Esophagus squamous epithelium (tissue), 5 donors: ENCODE measurements around the gene NELL1. TPM values are rescaled to one million over a fixed set of nuclear protein-coding genes. Genes with fewer than 3 reads are reported as not detected.

Experiments used
- DNase-seq: peaks from one replicate; lab custom pipeline; 2025; lab: John Stamatoyannopoulos, UW
- H3K27ac ChIP-seq, 4 donors: fragments of 200-600 bp; sonication (generic); one replicate each; pipeline ENCODE4 v1.5.1; 2016 to 2019; ENCODE audit warnings: mild to moderate bottlenecking in 1 of 4
- H3K27me3 ChIP-seq, 4 donors: fragments of 200-600 bp; sonication (generic); 1 replicate in 3 of 4; 2 replicates in 1 of 4; pipeline versions ENCODE4 v1.5.1 to v1.6.0; 2017 to 2021; ENCODE audit warnings: antibody characterized with exemption in 1 of 4
- H3K36me3 ChIP-seq, 3 donors: fragments of 200-600 bp; sonication (generic); one replicate each; pipeline ENCODE4 v1.5.1; 2016 to 2019
- H3K4me1 ChIP-seq, 3 donors: fragments of 200-600 bp; sonication (generic); one replicate each; pipeline ENCODE4 v1.5.1; 2017 to 2019
- H3K4me3 ChIP-seq, 4 donors: fragments of 200-600 bp; sonication (generic); 1 replicate in 3 of 4; 2 replicates in 1 of 4; pipeline ENCODE4 v1.5.1; 2016 to 2019; ENCODE audit warnings: mild to moderate bottlenecking in 2 of 4, moderate library complexity in 1 of 4
- H3K9me3 ChIP-seq, 3 donors: fragments of 200-600 bp; sonication (generic); one replicate each; pipeline ENCODE4 v1.5.1; 2016 to 2019
- POLR2A ChIP-seq, 4 donors: fragments of 450-650 bp; IDR thresholded peaks; one replicate each; pipeline ENCODE4 v1.6.1; 2017; ENCODE audit warnings: antibody characterized with exemption in 4 of 4, mild to moderate bottlenecking in 4 of 4, moderate library complexity in 3 of 4
- WGBS, 2 donors: methylation state at CpG; one replicate each; pipeline ENCODE4 v1.1.5; 2018; 5-methylcytosine and 5-hydroxymethylcytosine counted together
- intact Hi-C: fragments of 100-400 bp; cut with DNase I; formaldehyde crosslinking; loops from one replicate; pipeline ENCODE4 v1.15.0; 2022
- total RNA-seq, 4 donors: library from RNA; depleted of rRNA; stranded (reverse); fragments of >200 nt; gene quantifications; one replicate each; pipeline ENCODE4 v1.1.0, GENCODE V29; 2016
- TF ChIP-seq, protein P1 (sequence below), 6 experiments: fragments of 450-650 bp in 4 of 6; fragments of 200-600 bp in 2 of 6; sonication (generic) in 2 of 6; IDR thresholded peaks; one replicate each; pipeline ENCODE4 v1.5.1; 2016 to 2019; ENCODE audit warnings: antibody characterized with exemption in 6 of 6, mild to moderate bottlenecking in 4 of 6, moderate library complexity in 4 of 6
- donor health status: DM: yes; HTN: yes; CAD: no.

The NELL1 gene
- total RNA-seq, 4 donors from 2014 or later = 1.5 TPM; not detected in 3

DNA sequence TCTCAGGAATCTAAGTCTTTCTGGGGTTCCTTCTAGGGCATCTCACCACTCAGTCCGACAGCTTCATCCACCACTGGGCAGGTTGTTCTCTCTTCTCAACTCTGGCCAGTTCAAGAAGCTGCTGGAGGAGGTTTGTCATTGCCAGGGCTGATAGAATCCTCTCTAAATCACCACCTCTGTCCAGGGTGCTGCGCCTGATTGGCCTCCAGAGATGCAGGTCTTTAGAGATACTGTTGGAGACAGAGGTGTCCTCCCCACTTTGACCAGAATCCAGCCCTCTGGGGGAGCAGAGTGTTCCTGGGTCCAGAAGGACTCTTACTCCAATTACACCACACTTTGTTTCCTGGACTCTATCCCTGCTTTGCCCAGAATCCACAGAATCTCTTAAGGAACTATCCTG lies 90.2 kb downstream of the NELL1 start:
- Histone ChIP-seq H3K36me3 (no peaks in the 10 kb centered on the region), H3K4me1 (no peaks in the 10 kb centered on the region), H3K9me3 (no peaks in the 10 kb centered on the region), H3K27ac (no peak overlapping the region), H3K4me3 (no peak overlapping the region), H3K27me3 (no peaks in the 10 kb centered on the region)
- no peak for DNase-seq
- TF ChIP-seq POLR2A (IDR thresholded peaks at IDR 0.05) = no peak
- TF ChIP-seq, protein P1, sequence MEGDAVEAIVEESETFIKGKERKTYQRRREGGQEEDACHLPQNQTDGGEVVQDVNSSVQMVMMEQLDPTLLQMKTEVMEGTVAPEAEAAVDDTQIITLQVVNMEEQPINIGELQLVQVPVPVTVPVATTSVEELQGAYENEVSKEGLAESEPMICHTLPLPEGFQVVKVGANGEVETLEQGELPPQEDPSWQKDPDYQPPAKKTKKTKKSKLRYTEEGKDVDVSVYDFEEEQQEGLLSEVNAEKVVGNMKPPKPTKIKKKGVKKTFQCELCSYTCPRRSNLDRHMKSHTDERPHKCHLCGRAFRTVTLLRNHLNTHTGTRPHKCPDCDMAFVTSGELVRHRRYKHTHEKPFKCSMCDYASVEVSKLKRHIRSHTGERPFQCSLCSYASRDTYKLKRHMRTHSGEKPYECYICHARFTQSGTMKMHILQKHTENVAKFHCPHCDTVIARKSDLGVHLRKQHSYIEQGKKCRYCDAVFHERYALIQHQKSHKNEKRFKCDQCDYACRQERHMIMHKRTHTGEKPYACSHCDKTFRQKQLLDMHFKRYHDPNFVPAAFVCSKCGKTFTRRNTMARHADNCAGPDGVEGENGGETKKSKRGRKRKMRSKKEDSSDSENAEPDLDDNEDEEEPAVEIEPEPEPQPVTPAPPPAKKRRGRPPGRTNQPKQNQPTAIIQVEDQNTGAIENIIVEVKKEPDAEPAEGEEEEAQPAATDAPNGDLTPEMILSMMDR (IDR thresholded peaks at IDR 0.05) = no peak
- 75% methylated on average over 2 of the region's 2 CpGs for WGBS, 2 donors
- intact Hi-C loops = no loop called here

DNA sequence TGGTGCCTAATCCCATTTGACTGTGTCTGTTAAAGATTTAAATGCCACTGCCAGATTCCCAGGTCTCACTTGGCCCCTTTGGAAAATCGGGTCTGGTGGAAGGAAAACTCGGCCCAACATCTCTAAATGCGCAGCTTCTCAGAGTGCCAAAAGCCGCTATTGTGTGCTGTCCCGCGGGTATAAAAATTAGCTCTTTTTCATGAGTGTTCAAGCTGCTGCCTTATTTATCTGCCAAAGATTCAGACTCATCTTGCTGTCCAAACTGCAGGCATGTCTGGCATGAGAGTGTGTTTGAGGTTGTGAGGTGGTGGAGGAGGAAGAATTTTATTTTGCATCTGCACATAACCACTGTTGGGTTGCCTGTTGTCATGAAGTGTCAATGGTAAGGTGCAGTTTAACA lies 91.4 kb downstream of the NELL1 start:
- no peaks in the 10 kb centered on the region for H3K4me1 ChIP-seq
- H3K27me3 ChIP-seq = no peaks in the 10 kb centered on the region
- H3K4me3 ChIP-seq = no peak overlapping the region
- no peak for TF ChIP-seq POLR2A (IDR thresholded peaks at IDR 0.05)
- TF ChIP-seq, protein P1 (IDR thresholded peaks at IDR 0.05) = no peak
- H3K27ac ChIP-seq = no peak overlapping the region
- no peak for DNase-seq
- H3K9me3 ChIP-seq = no peaks in the 10 kb centered on the region
- intact Hi-C loops = no loop called here
- H3K36me3 ChIP-seq = no peaks in the 10 kb centered on the region
- 83 to 86% methylated on average over 6 of the region's 6 CpGs for WGBS, 2 donors

DNA sequence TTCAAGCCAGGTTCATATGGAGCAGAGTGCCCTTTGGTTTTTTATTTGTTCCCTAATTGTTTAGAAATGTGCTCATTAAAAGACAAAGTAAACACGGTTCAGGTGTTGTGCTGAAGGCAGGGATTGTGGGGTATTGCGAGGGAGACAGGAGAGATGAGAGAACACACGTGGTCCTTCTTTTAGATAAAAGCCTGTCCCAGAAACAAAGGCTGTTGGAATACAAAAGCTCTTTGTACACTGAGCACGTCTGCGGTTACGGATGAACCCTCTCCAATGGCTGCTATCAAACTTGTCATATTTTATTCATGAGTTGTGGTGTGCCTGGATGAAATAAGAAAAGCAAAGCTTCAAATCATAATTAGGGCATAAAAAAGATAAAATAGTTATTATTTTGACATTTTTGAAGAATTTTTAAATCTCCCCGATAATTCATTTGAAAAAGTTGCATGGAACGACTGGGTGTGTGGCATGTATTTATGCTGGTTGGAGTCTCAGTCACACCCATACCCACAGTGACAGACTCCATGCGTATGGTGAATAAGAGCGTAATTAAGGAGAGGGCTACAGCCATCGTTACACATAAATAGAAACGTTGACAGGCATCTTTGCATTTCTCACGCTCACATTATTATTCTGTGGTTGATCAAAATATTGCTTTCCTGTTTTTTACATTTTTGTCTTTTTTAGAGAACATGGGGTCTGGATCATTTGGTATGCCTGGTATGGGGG lies 92.9 kb downstream of the NELL1 start:
- 40 to 48% methylated on average over 13 of the region's 13 CpGs for WGBS, 2 donors
- Histone ChIP-seq H3K4me3 (no peak overlapping the region), H3K27ac (no peak overlapping the region), H3K36me3 (no peaks in the 10 kb centered on the region), H3K4me1 (no peaks in the 10 kb centered on the region), H3K27me3 (no peaks in the 10 kb centered on the region), H3K9me3 (no peaks in the 10 kb centered on the region)
- no peak for DNase-seq
- intact Hi-C loops = no loop called here
- TF ChIP-seq, protein P1 (IDR thresholded peaks at IDR 0.05) = no peak
- TF ChIP-seq POLR2A (IDR thresholded peaks at IDR 0.05) = no peak

DNA sequence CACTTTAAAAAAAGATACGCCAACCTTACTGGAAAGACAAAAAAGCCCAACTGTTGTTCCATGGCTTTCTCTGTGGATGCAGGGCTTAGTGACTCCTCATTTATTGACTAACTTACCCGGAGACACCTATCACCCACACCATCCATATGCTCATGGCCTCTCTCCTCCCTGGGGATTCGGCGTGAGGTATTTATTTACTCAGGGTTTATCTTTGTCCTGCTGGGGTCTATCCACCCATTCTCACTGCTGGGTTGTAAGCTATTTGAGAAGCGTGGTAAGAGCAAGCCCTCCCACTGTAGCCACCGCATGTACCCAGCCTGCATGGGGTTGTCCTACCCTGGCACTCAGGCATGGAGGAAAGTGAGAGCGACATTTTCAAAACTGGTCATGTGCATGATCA lies 93.6 kb downstream of the NELL1 start:
- H3K9me3 ChIP-seq = no peaks in the 10 kb centered on the region
- H3K27me3 ChIP-seq = no peaks in the 10 kb centered on the region
- H3K27ac ChIP-seq = no peak overlapping the region
- intact Hi-C loops = no loop called here
- no peak for DNase-seq
- H3K36me3 ChIP-seq = no peaks in the 10 kb centered on the region
- WGBS, 2 donors = 47 to 62% methylated on average over 7 of the region's 7 CpGs
- H3K4me1 ChIP-seq = no peaks in the 10 kb centered on the region
- no peak overlapping the region for H3K4me3 ChIP-seq
- TF ChIP-seq, protein P1 (IDR thresholded peaks at IDR 0.05) = no peak
- no peak for TF ChIP-seq POLR2A (IDR thresholded peaks at IDR 0.05)

DNA sequence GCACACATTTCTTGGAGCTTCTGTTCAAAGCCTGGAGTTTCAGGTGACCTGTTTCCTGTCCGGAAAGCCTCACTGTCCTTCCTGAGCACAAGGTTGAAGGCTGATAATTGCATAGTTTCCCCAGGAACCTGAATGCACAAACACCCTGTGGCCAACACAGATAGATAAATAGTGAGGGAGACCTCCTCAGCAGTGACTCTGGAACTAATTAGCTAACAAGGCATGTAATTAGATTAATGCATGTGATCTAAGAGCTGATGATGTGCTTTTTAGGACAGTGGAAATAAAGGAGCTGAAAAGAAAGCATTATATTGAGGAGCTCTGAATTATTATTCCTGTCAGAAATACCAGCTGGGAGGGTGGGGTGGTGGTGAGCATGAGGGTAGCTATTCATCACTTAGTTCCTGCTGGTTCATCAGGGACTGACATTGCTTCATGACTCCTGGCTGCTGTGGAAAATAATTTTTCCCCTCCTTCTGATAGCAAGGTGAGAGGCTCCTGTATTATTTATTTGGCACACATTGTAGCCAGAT lies 101.1 kb downstream of the NELL1 start:
- intact Hi-C loops = no loop called here
- TF ChIP-seq, protein P1 (IDR thresholded peaks at IDR 0.05) = no peak
- TF ChIP-seq POLR2A (IDR thresholded peaks at IDR 0.05) = no peak
- 67 to 78% methylated on average over 1 of the region's 1 CpG for WGBS, 2 donors

More for the DNA sequence above, 101.1 kb downstream of the NELL1 start:
- no peak for DNase-seq
- H3K36me3 ChIP-seq = no peaks in the 10 kb centered on the region
- no peaks in the 10 kb centered on the region for H3K9me3 ChIP-seq
- H3K4me3 ChIP-seq = no peak overlapping the region
- no peak overlapping the region for H3K27ac ChIP-seq
- no peaks in the 10 kb centered on the region for H3K4me1 ChIP-seq
- H3K27me3 ChIP-seq = no peaks in the 10 kb centered on the region
